IPS DF 19.7 (cell line): ENCODE results near the gene DYNC1I1.

Experiments
- DNase-seq: peaks from one replicate; pipeline ENCODE4 v3.0.0-alpha.2; 2013; ENCODE audit warnings: low read depth, low spot score

The DYNC1I1 gene

DNA sequence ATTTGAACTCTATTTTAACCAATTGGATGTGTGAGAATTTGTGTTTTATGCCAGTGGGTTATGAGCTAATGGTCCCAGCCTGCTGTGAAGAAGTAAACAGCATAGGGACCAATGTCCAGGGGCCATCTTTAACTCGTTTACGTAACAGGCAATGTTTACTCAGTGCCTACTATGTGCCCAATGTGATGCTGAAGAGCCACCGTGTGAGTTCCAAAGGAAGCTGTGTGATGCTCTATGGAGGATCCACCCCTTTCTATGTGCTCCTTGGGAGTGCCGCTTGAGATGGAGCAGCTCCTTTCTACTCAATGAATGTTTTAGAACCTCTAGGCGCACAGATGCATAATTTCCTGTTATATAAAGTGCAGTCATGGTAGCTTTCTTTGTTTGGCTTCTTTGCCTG, 21.3 kb downstream of the DYNC1I1 start:
- no peak for DNase-seq

DNA sequence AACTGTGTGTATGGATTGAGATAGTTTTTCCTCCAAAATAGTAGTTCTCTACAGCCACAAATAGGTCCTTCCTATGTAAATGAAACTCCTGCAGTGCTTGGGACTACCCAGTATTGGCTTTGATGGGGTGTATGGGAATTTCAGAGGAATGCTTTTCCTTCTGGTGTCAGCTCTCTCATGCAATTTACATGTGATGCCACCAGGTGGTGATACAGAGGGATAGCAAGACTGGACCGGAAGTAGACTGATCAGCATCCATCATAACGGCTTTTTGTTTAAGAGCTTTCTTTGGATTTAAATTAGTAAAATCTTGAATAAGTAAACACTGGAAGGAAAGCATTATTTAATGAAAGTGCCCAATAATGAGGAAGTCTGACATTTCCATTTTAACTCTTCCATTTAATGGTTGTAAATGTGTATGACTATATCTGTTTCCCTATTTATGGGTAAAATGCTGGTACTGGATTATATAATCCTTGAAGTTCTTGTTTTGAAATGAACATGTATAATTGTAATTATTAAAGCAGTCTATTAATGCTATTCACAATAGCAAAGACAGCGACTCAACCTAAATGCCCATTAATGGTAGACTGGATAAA, 22.7 kb downstream of the DYNC1I1 start:
- DNase-seq: peak; percentile 42

DNA sequence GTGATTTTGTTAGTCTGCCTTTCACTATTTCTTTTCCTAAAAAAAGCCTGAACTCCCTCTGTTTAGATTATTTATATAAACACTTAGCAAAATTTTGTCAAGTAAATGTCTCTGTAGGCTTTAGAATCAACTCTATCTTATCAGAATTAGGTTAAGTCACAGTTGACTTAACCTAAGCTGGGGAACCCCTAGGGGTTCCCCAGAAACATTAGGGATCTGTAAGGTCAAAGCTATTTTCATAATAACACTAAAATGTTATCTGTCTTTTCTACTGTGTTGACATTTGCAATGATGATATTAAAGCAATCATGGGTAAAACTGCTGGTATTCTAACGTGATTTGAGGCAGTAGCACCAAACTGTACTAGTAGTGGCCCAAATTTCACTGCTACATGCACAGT, 24.3 kb downstream of the DYNC1I1 start:
- DNase-seq: no peak

DNA sequence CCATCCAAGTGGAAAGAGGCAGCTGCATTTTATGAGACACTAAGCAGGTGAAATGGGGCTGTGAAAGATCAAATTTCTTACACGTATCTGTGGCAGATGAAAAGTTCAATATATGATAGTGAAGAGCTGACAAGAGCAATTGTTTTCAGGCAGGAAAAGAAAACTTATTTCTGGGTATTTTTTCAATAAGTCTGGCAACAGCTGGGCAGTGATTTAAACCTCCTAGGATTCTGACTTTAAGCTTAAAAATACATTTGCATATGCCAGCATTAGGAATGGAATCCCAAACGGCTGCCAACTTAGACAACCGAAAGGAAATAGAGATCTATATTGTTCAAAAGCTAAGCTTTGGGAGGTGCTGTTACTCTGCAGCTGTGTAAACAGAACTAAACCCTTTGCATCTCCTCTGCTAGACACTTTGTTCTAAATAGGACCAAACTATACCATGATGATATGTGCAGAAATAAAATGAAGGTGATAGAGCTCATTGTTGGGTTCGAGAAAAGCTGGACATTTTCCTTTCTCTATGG, 26.1 kb downstream of the DYNC1I1 start:
- DNase-seq: no peak

DNA sequence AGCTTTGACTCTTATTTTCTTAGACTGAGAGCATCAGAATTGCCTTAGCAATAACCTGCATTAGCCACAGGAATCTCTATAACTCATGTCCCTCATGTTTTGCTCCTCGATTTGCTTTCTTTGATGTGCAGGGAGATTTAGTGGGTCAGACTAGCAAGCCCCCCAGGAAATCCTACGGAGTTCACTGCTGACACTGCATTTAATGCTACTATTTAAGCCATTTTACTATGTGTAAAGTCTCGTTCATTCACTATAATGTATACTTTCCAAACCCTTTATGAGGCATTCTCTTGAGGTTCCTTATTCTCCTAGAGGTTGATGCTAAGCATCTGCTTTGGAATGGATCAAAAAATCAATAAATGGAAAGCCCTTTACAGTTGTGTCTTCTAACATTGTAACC, 28.4 kb downstream of the DYNC1I1 start:
- DNase-seq: no peak

DNA sequence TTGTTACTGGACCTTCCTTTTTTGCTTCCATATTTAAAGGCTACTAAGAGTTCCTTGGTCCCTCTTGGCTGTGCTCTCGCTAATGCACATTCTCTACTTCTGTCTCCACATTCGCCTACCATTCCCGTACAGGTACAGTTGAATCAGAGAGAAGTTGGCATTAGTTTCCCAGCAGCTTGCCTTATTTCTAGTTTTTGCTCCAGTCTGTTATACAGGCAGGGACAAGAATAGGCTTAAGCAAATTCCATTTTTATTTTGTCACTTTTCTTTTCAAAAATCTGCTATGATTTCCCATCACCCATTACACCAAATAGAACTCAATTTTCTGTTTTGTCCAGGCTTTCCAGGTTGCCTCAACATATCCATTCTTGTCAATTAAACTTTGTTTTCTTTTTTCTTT, 29.9 kb downstream of the DYNC1I1 start:
- DNase-seq: no peak

DNA sequence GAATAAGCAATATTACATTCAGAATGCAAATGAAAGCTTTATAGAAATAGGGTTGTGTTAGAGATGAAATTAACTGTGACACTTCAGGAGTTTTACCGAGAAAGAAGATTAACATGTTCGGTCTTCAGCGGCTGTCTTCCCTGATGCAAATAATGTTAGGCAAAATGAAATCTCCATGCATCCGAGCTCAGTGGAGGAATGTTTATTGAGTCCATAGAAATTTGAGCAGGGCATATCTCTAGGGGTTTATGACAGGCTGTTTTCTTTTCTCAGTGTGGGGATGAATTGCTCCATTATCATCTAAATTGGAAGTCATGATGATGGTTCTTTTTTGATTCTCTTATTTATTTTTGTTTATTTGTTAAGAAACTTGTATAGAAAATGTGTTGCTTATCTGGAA, 31.7 kb downstream of the DYNC1I1 start:
- DNase-seq: no peak

DNA sequence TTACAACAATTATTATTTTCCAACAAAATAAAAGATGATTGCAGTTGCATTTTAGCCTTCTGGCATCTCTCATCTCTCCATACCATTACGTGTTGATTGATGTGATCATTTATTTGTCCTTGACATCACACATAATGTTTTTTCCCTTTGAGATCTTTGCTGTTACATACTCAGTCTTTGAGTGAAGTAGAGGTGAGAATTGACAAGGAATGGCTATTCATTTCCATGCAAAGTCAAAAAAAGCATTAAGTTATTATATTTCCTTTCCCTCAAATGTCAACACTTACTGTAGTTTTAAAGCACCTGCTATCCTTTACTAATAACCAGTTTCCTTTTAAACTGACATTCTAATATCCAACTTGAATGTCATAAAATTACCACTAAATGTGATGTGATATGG, 33.6 kb downstream of the DYNC1I1 start:
- no peak for DNase-seq

DNA sequence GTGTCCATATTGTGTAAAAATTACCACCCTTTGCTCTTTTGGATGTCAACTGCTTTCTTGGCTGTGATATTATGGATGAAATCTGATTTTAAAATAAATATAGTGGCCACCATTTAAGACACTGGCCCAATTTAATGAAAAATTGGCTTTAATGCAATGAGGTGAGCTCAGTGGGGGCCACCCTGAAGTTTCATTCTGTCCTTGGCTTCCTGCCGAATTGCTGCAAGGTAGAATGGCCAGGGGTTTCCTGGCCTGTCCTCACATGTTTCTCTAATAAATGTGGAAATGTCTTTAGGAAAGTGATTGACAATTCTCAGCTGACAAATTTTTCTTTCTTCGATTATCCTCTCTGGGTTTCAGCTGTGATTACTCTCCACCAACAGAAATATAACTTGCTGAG, 36.0 kb downstream of the DYNC1I1 start:
- DNase-seq: no peak

DNA sequence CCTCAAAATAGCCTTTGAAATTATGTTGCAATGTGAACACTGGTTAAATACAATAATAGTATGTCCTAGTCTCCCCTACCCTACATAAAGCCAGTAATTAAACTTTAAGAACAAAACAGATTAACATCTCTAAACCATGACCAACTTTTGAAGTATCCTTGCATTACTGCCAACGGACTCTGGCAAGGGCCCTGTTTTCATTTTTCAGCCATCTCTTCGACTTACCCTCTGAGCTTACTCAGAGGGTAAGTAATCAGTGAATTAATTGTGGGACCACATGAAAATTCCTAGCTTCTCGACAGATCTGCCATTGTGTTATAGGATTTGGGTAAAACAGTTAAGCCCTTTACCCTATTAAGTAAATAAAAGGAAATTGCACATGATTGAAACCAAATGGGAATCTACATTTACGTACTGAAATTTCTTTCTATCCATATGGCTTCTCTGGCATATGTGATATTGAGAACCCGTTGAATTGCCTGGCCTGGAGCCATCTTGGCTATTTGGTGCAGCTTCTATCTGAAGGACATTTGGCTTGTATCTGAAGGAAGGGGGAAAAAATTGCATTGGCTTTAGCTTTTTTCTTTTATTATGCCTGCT, 39.6 kb downstream of the DYNC1I1 start:
- no peak for DNase-seq

DNA sequence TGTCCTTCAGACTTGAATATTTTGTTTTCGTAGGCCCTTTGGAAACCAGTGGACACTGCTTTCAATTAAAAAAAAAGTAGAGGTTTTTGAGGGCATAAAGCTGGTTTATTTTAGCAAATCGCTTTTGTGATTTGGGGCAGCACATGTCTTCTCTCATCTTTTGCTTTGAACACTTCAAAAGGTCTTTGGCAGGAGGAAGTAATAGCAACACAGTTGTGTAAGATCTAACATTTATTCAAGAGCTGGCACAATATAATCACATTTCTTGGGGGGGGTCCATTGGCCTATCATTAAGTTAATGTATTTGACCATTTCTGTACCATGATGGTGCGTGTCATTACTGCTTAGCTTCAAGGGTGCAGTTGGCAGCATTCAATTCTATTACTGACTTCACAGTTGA, 42.4 kb downstream of the DYNC1I1 start:
- DNase-seq: no peak

DNA sequence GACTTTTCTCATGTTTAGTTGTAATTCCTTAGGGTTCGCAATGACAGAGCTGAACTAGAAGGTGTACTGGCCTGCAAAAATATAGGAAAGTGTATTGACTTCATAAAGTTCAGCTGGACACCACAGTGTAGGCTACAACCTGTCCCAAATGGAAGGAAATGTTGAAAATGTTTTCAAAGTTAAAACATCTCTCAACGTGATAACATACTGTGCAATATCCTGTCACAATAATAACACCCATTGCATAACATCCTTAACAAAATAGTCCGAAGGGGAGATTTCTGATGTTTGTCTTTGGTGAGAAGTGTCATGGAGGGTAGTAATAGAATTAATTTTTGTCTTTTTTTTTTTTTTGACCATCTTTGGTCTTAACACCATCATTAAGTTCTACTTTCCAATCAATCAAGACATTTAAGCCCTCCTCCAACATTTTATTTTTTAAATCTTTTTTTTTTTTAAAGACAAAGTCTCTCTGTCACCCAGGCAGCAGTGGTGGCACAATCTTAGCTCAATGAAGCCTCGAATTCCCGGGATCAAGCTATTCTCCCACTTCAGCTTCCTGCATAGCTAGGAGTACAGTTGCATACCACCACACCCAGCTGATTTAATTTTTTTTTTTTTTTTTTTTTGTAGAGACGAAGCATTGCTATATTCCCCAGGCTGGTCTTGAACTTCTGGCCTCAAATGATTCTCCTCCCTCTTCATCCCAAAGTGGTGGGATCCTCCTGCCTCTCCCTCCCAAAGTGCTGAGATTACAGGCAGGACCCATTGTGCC, 45.7 kb downstream of the DYNC1I1 start:
- no peak for DNase-seq

DNA sequence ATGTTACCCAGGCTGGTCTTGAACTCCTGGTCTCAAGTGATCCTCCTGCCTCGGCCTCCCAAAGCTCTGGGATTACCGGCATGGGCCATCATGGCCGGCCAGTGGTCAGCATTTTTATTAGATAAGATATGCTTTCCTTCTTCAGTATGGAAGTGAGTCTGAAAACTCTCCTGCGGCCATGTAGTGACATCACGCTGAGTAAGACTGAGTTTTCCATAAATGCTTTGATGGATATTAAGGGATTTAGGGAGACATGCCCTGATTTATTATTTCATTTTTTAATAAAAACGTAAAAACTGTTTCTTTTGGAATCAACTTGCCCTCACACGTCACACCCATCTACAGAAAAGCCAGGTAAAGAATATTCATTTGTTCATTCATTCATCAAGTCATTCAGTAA, 48.4 kb downstream of the DYNC1I1 start:
- no peak for DNase-seq

DNA sequence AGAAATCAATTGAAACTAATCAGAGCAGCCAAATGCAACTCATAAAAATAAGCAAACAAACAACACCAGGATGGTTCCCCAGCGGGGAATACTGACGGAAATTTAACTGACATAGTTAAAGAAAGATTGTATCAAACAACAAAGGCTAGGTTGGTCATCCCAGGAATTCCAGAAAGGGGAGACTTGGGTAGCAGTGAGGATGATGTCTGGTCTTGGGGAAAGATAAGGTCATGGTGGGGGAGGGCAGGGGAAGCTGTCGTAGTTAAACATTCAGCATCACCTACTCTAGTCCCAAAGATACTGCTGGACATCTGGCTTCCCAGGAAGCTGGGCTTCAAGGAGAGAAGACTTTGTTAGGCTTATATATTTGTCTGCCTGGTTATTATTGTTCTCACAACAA, 50.4 kb downstream of the DYNC1I1 start:
- DNase-seq: no peak

DNA sequence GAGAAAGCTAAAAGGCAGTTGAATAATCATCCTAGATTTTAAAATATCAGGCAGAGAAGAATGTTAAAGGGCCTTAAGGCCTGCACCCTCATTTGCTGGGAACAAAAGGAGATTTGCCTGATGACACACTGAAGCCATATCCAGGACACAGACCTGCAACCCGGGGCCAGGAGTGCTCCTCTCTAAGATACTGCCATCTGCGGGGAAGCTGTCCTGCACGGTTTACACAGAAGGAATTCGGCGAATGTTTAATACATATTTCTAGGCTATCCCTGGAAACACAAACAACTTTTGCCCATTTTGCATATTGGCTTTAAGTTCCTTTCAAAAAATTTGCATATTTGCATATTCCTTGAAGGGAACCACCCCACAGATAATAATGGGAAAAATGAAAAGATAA, 52.3 kb downstream of the DYNC1I1 start:
- no peak for DNase-seq

DNA sequence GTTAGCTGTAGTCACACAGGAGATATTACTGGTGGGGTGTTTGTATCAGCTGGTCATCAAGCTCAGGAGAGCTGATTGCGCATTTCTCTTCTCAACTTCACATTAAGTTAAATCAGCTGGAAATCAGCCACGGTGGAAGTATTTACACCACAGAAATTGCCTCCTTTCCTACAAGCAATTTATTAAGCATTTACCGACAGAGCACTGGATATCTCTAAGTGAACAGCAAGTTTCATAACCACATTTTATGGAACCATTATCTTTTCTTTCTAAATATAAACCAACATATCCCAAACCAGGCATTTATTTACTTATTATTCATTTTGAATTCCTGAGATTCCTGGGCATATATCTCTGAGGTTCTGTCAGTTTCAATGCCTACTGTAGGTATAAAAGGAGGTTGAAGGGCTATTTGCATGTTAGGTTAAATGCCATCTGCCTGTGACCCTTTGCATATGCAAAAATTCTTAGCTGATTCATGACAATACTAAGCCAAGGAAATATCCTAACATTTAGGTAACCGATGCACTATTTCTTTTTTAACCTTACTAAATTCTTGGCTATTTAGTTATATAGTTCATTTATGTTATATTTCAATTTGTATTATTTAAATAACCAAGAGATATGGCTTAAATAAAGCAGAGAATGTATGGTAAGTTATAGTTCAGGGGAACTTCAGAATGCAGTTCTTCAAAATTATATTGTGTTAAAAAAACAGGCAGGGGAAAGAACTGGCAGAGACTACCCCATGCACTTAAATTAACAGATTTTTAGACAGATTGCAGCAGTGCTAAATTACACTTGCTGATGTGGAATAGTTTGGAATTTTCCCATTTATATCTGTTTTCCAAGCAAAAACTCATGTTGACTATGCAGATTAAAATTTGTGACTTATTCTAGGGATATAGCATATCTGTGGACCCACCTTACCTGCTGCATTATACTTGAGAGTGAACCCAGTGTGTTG, 56.8 kb downstream of the DYNC1I1 start:
- DNase-seq: no peak

DNA sequence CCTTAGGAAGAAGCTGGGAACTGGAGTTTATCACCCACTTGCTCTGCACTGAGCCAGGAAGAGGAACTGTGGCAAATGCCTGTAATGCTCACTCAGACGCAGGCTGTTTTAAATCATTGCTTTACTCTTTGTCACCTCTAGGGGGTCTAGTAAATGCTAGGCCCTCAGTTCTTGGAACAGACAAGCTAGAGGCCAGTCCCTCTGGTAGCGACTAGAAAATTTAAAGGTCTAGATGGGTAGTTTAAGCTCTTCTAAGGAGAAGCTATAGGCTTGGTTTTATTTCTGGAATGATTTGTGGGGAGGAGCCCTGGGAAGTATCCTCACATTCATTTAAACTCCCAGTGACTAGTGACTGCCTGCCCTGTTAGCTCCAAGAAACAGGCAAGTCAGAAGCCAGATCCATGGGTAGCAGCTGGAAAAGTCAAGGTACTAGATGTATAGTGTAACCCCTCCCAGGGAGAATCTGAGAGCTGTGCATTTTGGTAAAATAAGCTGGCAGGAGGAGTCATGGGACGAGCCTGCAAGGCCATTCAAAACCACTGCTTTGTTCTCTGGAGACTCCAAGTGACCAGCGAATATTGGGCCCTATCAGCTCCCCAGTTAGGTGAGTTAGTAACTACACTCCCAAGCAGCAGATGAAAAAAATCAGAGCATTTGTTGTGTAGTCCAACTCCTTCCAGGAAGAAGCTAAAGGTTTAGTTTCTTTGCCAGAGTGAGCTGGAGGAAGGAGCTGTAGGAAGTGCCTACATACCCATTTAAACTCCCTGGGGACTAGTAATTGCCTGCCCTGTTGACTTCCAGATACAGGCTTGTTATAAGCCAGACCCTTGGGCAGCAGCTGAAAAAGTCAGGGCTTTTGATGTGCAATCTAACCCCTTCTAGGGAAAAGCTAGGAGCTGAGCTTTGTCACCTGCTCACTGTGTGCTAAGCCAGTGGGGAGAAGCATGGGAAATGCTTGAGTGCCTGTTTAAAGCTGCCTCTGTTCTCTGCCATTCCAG, 68.9 kb downstream of the DYNC1I1 start:
- DNase-seq: no peak

DNA sequence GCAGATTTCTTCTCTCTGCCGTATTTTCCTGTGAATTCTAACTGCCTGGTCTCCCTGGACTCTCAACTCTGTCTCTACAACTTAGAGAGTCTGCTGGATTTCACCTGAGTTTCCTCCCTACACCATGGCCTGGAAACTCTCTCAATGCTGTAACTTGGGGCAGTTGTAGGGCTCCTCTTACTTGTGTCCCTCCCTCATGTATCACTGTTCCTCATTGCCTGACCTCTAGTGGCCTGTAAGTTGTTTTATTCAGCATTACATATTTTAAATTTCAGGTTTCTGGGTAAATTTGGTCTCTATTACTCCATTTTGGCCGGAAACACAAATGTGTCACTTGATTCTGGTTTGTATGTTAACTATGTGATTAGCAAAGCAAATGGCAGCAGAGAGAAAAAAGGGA, 70.9 kb downstream of the DYNC1I1 start:
- DNase-seq: no peak

DNA sequence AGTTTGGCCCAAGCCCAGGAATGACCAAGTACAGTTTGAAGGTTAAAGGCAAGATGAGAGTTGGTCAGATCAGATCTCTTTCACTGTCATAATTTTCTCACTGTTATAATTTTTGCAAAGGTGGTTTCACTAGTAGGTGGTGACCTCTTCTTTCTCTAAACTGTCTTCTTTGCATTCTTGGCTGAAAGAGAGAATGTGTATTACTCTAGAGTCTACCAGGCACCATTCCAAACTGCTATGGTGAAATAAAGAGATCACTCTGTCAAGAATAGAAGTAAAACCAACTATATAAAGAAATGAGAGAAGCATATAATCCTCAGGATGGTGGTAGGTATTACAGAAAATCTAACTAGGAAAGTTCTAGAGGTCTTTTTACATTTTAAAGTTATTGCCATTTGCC, 72.7 kb downstream of the DYNC1I1 start:
- no peak for DNase-seq

DNA sequence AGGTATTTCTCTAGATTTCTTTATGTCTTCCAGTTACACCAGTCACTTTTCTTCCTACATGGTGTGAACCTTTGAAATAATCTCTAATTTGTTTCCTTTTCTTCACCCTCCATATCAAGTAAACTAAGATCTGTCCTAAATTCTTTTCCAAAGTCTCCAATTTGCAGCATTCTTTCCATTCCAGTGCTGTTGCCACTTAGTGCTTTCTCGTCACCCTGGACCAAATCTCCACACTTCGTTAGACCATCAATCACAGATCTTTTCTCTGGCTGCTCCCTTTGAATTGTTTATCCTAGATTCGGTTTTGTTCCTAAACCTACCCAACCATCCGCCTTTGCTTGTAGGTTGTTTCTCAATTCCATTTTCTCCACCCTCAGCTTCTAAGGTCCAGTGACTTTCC, 74.7 kb downstream of the DYNC1I1 start:
- DNase-seq: no peak

DNA sequence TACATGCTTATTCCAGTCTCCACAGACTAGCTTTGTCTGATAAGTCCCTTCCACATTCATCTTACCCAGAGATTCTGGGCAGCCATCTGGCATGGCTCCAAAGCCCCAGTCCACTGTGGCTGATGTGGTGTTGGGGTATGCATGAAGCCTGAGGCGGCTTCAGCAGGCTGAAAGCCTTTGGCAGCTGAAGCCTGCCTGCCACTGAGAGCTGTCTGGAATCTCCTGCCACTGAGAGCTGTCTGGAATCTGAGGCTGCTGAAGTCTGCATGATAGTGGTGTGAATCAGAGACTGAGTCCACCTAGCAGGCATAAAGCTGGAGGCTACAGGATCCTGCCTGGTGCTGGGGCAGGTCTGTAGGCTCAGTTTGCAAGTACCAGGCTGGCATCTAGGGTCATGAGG, 87.1 kb downstream of the DYNC1I1 start:
- DNase-seq: no peak
